ENCODE measurements around the gene BARX2. TPM values are rescaled to one million over a fixed set of nuclear protein-coding genes. Genes with fewer than 3 reads are reported as not detected.

Gene BARX2
- total and polyA plus RNA-seq, 9 donors = 0.06 to 6.2 (median 0.35) TPM; not detected in 4

GRCh38 chr11:129408865-129409444 lies 33.3 kb downstream of the BARX2 start:
- Histone ChIP-seq H3K27me3 (no peaks in the 10 kb centered on the region), H3K36me3 (no peaks in the 10 kb centered on the region), H3K27ac (no peak overlapping the region), H3K4me3 (no peak overlapping the region), H3K4me1 (ENCODE audit: insufficient read depth) (no peaks in the 10 kb centered on the region), H3K9me3 (no peaks in the 10 kb centered on the region)
- intact Hi-C loops (cut with DNase I) = no loop called here
- 65 to 72% (median 66%) methylated on average over 5 of the region's 5 CpGs for WGBS, 3 donors
- DNase-seq = no peak
- no peak for TF ChIP-seq EP300 (IDR thresholded peaks at IDR 0.05)
- no peak for TF ChIP-seq POLR2A (IDR thresholded peaks at IDR 0.05)
- no peak for TF ChIP-seq CTCF (IDR thresholded peaks at IDR 0.05)

GRCh38 chr11:129410395-129410960 lies 34.8 kb downstream of the BARX2 start:
- intact Hi-C loops (cut with DNase I) = no loop called here
- Histone ChIP-seq H3K9me3 (no peaks in the 10 kb centered on the region), H3K36me3 (no peaks in the 10 kb centered on the region), H3K27ac (no peak overlapping the region), H3K27me3 (no peaks in the 10 kb centered on the region), H3K4me1 (ENCODE audit: insufficient read depth) (no peaks in the 10 kb centered on the region), H3K4me3 (no peak overlapping the region)
- 58 to 65% (median 61%) methylated on average over 3 of the region's 3 CpGs for WGBS, 3 donors
- no peak for TF ChIP-seq POLR2A (IDR thresholded peaks at IDR 0.05)
- TF ChIP-seq CTCF (IDR thresholded peaks at IDR 0.05) = no peak
- TF ChIP-seq EP300 (IDR thresholded peaks at IDR 0.05) = no peak
- DNase-seq = no peak

- Histone ChIP-seq H3K27me3 (no peaks in the 10 kb centered on the region), H3K4me3 (no peak overlapping the region), H3K27ac (no peak overlapping the region), H3K36me3 (no peaks in the 10 kb centered on the region), H3K4me1 (ENCODE audit: insufficient read depth) (no peaks in the 10 kb centered on the region), H3K9me3 (no peaks in the 10 kb centered on the region)
- intact Hi-C loops (cut with DNase I) = no loop called here
- no peak for DNase-seq
- TF ChIP-seq EP300 (IDR thresholded peaks at IDR 0.05) (no peak), CTCF (IDR thresholded peaks at IDR 0.05) (no peak), POLR2A (IDR thresholded peaks at IDR 0.05) (no peak)
- WGBS, 3 donors = 53 to 62% (median 59%) methylated on average over 4 of the region's 4 CpGs
Measured at GRCh38 chr11:129412494-129412893, 36.8 kb downstream of the BARX2 start.

GRCh38 chr11:129414144-129414872 lies 38.7 kb downstream of the BARX2 start:
- no peak overlapping the region for H3K27ac ChIP-seq
- TF ChIP-seq CTCF (IDR thresholded peaks at IDR 0.05) (no peak), EP300 (IDR thresholded peaks at IDR 0.05) (no peak), POLR2A (IDR thresholded peaks at IDR 0.05) (no peak)
- no peak overlapping the region for H3K4me3 ChIP-seq
- H3K9me3 ChIP-seq = no peaks in the 10 kb centered on the region
- intact Hi-C loops (cut with DNase I) = no loop called here
- WGBS, 3 donors = 77 to 84% (median 78%) methylated on average over 5 of the region's 5 CpGs
- DNase-seq = no peak
- no peaks in the 10 kb centered on the region for H3K4me1 ChIP-seq (ENCODE audit: insufficient read depth)
- H3K27me3 ChIP-seq = no peaks in the 10 kb centered on the region
- H3K36me3 ChIP-seq = no peaks in the 10 kb centered on the region
